Glutamatergic neuron (in vitro differentiated cells): ENCODE data around the gene STIM2. TPM values are rescaled to one million over a fixed set of nuclear protein-coding genes. Genes with fewer than 3 reads are reported as not detected.

Experiments
- DNase-seq: peaks from one replicate; pipeline ENCODE4 v3.0.0; 2022
- H3K27ac Mint-ChIP-seq: one replicate; pipeline ENCODE4 v1.8.0; 2020; ENCODE audit warnings: mild to moderate bottlenecking, mixed read lengths, inconsistent platforms; ENCODE audit not compliant: unreplicated experiment
- H3K27me3 Mint-ChIP-seq: one replicate; pipeline ENCODE4 v1.8.0; 2020; ENCODE audit warnings: mild to moderate bottlenecking, moderate library complexity, mixed read lengths, inconsistent platforms; ENCODE audit not compliant: unreplicated experiment
- H3K36me3 Mint-ChIP-seq: one replicate; pipeline ENCODE4 v1.8.0; 2020; ENCODE audit warnings: mild to moderate bottlenecking, mixed read lengths, inconsistent platforms; ENCODE audit not compliant: unreplicated experiment
- H3K4me1 Mint-ChIP-seq: one replicate; pipeline ENCODE4 v1.8.0; 2020; ENCODE audit warnings: mild to moderate bottlenecking, low read depth, mixed read lengths, inconsistent platforms; ENCODE audit not compliant: unreplicated experiment
- H3K4me3 Mint-ChIP-seq: one replicate; pipeline ENCODE4 v1.8.0; 2020; ENCODE audit warnings: mild to moderate bottlenecking, mixed read lengths, inconsistent platforms; ENCODE audit not compliant: unreplicated experiment
- H3K9me3 Mint-ChIP-seq: one replicate; pipeline ENCODE4 v1.8.0; 2020; ENCODE audit warnings: mild to moderate bottlenecking, moderate library complexity, mixed read lengths, inconsistent platforms; ENCODE audit not compliant: unreplicated experiment
- CTCF ChIP-seq: fragments of 200-600 bp; sonication (generic); IDR thresholded peaks from one replicate; pipeline ENCODE4 v1.5.0; 2021; ENCODE audit not compliant: partially characterized antibody, unreplicated experiment
- total RNA-seq: library from RNA; stranded (reverse); fragmentation: NEBNext Ultra II Directional; extraction: Animal tissue kit (Norgen Biotek cat#: 25700); gene quantifications from one replicate; pipeline ENCODE4 v1.2.1, GENCODE V29; 2021; ENCODE audit not compliant: unreplicated experiment

STIM2 gene
- total RNA-seq, 1 donor from 2014 or later: 28.2 TPM

GRCh38 chr4:26836539-26836938, 24.1 kb upstream of the STIM2 start:
- no peak overlapping the region for H3K27ac Mint-ChIP-seq
- no peaks in the 10 kb centered on the region for H3K36me3 Mint-ChIP-seq
- TF ChIP-seq CTCF: no peak
- no peaks in the 10 kb centered on the region for H3K27me3 Mint-ChIP-seq
- H3K4me3 Mint-ChIP-seq: no peak overlapping the region
- DNase-seq: no peak
- peaks cover 2% of the 10 kb centered on the region for H3K9me3 Mint-ChIP-seq
- H3K4me1 Mint-ChIP-seq: peaks cover 5% of the 10 kb centered on the region

GRCh38 chr4:26837993-26838842, 22.4 kb upstream of the STIM2 start:
- no peak for DNase-seq
- no peak overlapping the region for H3K4me3 Mint-ChIP-seq
- no peaks in the 10 kb centered on the region for H3K36me3 Mint-ChIP-seq
- no peaks in the 10 kb centered on the region for H3K27me3 Mint-ChIP-seq
- peaks cover 5% of the 10 kb centered on the region for H3K4me1 Mint-ChIP-seq
- H3K9me3 Mint-ChIP-seq: peaks cover 2% of the 10 kb centered on the region
- no peak overlapping the region for H3K27ac Mint-ChIP-seq
- no peak for TF ChIP-seq CTCF

- Mint-ChIP-seq H3K9me3 (peaks cover 2% of the 10 kb centered on the region), H3K4me3 (no peak overlapping the region), H3K27me3 (no peaks in the 10 kb centered on the region), H3K36me3 (no peaks in the 10 kb centered on the region), H3K4me1 (peaks cover 5% of the 10 kb centered on the region), H3K27ac (no peak overlapping the region)
- no peak for DNase-seq
- TF ChIP-seq CTCF: no peak
Observed at GRCh38 chr4:26839016-26839415, 21.6 kb upstream of the STIM2 start.

GRCh38 chr4:26839534-26839951, 21.1 kb upstream of the STIM2 start:
- H3K4me1 Mint-ChIP-seq: peaks cover 5% of the 10 kb centered on the region
- TF ChIP-seq CTCF: no peak
- no peaks in the 10 kb centered on the region for H3K27me3 Mint-ChIP-seq
- H3K27ac Mint-ChIP-seq: peak overlapping the region; percentile 57
- H3K36me3 Mint-ChIP-seq: no peaks in the 10 kb centered on the region
- peaks cover 2% of the 10 kb centered on the region for H3K9me3 Mint-ChIP-seq
- DNase-seq: no peak
- no peak overlapping the region for H3K4me3 Mint-ChIP-seq

- H3K27ac Mint-ChIP-seq: no peak overlapping the region
- no peak for TF ChIP-seq CTCF
- H3K36me3 Mint-ChIP-seq: no peaks in the 10 kb centered on the region
- H3K9me3 Mint-ChIP-seq: peaks cover 2% of the 10 kb centered on the region
- no peak for DNase-seq
- no peaks in the 10 kb centered on the region for H3K27me3 Mint-ChIP-seq
- H3K4me3 Mint-ChIP-seq: no peak overlapping the region
- peaks cover 5% of the 10 kb centered on the region for H3K4me1 Mint-ChIP-seq
Observed at GRCh38 chr4:26840786-26841185, 19.9 kb upstream of the STIM2 start.
